Mucosa of rectum (tissue), 2 donors: ENCODE data around the gene PPM1L.

ENCODE experiments used
- H3K27ac ChIP-seq, 2 donors: one replicate each; pipeline ENCODE4 v1.7.0; 2013; ENCODE audit warnings: inconsistent platforms in 2 of 2, low read depth in 2 of 2, low read length in 2 of 2
- H3K27me3 ChIP-seq, 2 donors: one replicate each; pipeline ENCODE4 v1.7.0; 2013; ENCODE audit warnings: low read length in 2 of 2; ENCODE audit not compliant: control insufficient read depth in 2 of 2, insufficient read depth in 2 of 2
- H3K36me3 ChIP-seq, 2 donors: one replicate each; pipeline ENCODE4 v1.7.0; 2013; ENCODE audit warnings: low read length in 2 of 2; ENCODE audit not compliant: control insufficient read depth in 2 of 2, insufficient read depth in 2 of 2
- H3K4me1 ChIP-seq, 2 donors: one replicate each; pipeline ENCODE4 v1.7.0; 2013; ENCODE audit warnings: low read length in 2 of 2, mild to moderate bottlenecking in 1 of 2; ENCODE audit not compliant: control insufficient read depth in 2 of 2, insufficient read depth in 2 of 2
- H3K4me3 ChIP-seq, 2 donors: one replicate each; pipeline ENCODE4 v1.7.0; 2013; ENCODE audit warnings: low read length in 2 of 2
- H3K9ac ChIP-seq, 2 donors: one replicate each; pipeline ENCODE4 v1.7.0; 2013; ENCODE audit warnings: low read length in 2 of 2, low read depth in 1 of 2, mild to moderate bottlenecking in 1 of 2
- H3K9me3 ChIP-seq, 2 donors: one replicate each; pipeline ENCODE4 v1.7.0; 2013; ENCODE audit warnings: low read length in 2 of 2; ENCODE audit not compliant: control insufficient read depth in 2 of 2
- donor health status: healthy.
- donor health status: Normal muscosa, but diverticular disease.

Gene PPM1L

GRCh38 chr3:160758929-160759577, 3.0 kb downstream of the PPM1L start:
- no peaks in the 10 kb centered on the region for H3K36me3 ChIP-seq
- no peaks in the 10 kb centered on the region for H3K9me3 ChIP-seq
- H3K4me1 ChIP-seq, result peaks cover 12 to 18% of the 10 kb centered on the region in 2 donors
- no peak overlapping the region for H3K9ac ChIP-seq
- H3K27ac ChIP-seq, result no peak overlapping the region
- no peak overlapping the region for H3K4me3 ChIP-seq
- peaks cover 0 to 2% of the 10 kb centered on the region in 2 donors for H3K27me3 ChIP-seq

- Histone ChIP-seq H3K9me3 (no peaks in the 10 kb centered on the region), H3K4me1 (no peaks in the 10 kb centered on the region), H3K27ac (no peak overlapping the region), H3K36me3 (no peaks in the 10 kb centered on the region), H3K4me3 (no peak overlapping the region), H3K27me3 (no peaks in the 10 kb centered on the region), H3K9ac (no peak overlapping the region)
Observed at GRCh38 chr3:160763073-160763472, 7.0 kb downstream of the PPM1L start.

- Histone ChIP-seq H3K27me3 (no peaks in the 10 kb centered on the region), H3K27ac (no peak overlapping the region), H3K9ac (no peak overlapping the region), H3K36me3 (no peaks in the 10 kb centered on the region), H3K4me1 (no peaks in the 10 kb centered on the region), H3K9me3 (no peaks in the 10 kb centered on the region), H3K4me3 (no peak overlapping the region)
Observed at GRCh38 chr3:160765211-160765610, 9.2 kb downstream of the PPM1L start.

GRCh38 chr3:160768031-160768430, 12.0 kb downstream of the PPM1L start:
- H3K9ac ChIP-seq, result no peak overlapping the region
- no peaks in the 10 kb centered on the region for H3K36me3 ChIP-seq
- no peak overlapping the region for H3K27ac ChIP-seq
- no peaks in the 10 kb centered on the region for H3K9me3 ChIP-seq
- no peaks in the 10 kb centered on the region for H3K4me1 ChIP-seq
- no peaks in the 10 kb centered on the region for H3K27me3 ChIP-seq
- no peak overlapping the region for H3K4me3 ChIP-seq

GRCh38 chr3:160768918-160769317, 12.9 kb downstream of the PPM1L start:
- H3K9me3 ChIP-seq, result no peaks in the 10 kb centered on the region
- H3K4me1 ChIP-seq, result no peaks in the 10 kb centered on the region
- H3K27ac ChIP-seq, result no peak overlapping the region
- H3K4me3 ChIP-seq, result no peak overlapping the region
- H3K27me3 ChIP-seq, result no peaks in the 10 kb centered on the region
- no peak overlapping the region for H3K9ac ChIP-seq
- H3K36me3 ChIP-seq, result no peaks in the 10 kb centered on the region

GRCh38 chr3:160771811-160772459, 15.9 kb downstream of the PPM1L start:
- no peaks in the 10 kb centered on the region for H3K36me3 ChIP-seq
- H3K4me1 ChIP-seq, result no peaks in the 10 kb centered on the region
- H3K9me3 ChIP-seq, result no peaks in the 10 kb centered on the region
- H3K27ac ChIP-seq, result no peak overlapping the region
- no peaks in the 10 kb centered on the region for H3K27me3 ChIP-seq
- no peak overlapping the region for H3K9ac ChIP-seq
- no peak overlapping the region for H3K4me3 ChIP-seq

GRCh38 chr3:160773722-160774121, 17.7 kb downstream of the PPM1L start:
- Histone ChIP-seq H3K4me1 (no peaks in the 10 kb centered on the region), H3K36me3 (no peaks in the 10 kb centered on the region), H3K9ac (no peak overlapping the region), H3K27me3 (no peaks in the 10 kb centered on the region), H3K9me3 (no peaks in the 10 kb centered on the region), H3K27ac (no peak overlapping the region), H3K4me3 (no peak overlapping the region)

- H3K9me3 ChIP-seq, result no peaks in the 10 kb centered on the region
- no peaks in the 10 kb centered on the region for H3K27me3 ChIP-seq
- H3K9ac ChIP-seq, result no peak overlapping the region
- H3K4me3 ChIP-seq, result no peak overlapping the region
- H3K27ac ChIP-seq, result no peak overlapping the region
- H3K36me3 ChIP-seq, result no peaks in the 10 kb centered on the region
- H3K4me1 ChIP-seq, result no peaks in the 10 kb centered on the region
Observed at GRCh38 chr3:160774172-160774571, 18.1 kb downstream of the PPM1L start.

- Histone ChIP-seq H3K9ac (no peak overlapping the region), H3K27ac (no peak overlapping the region), H3K9me3 (no peaks in the 10 kb centered on the region), H3K36me3 (no peaks in the 10 kb centered on the region), H3K4me1 (no peaks in the 10 kb centered on the region), H3K27me3 (no peaks in the 10 kb centered on the region), H3K4me3 (no peak overlapping the region)
Observed at GRCh38 chr3:160778480-160778879, 22.4 kb downstream of the PPM1L start.

GRCh38 chr3:160779040-160779439, 23.0 kb downstream of the PPM1L start:
- Histone ChIP-seq H3K4me3 (no peak overlapping the region), H3K36me3 (no peaks in the 10 kb centered on the region), H3K4me1 (no peaks in the 10 kb centered on the region), H3K27ac (no peak overlapping the region), H3K27me3 (no peaks in the 10 kb centered on the region), H3K9ac (no peak overlapping the region), H3K9me3 (no peaks in the 10 kb centered on the region)
